ENCODE measurements around the gene CARM1.

DNA sequence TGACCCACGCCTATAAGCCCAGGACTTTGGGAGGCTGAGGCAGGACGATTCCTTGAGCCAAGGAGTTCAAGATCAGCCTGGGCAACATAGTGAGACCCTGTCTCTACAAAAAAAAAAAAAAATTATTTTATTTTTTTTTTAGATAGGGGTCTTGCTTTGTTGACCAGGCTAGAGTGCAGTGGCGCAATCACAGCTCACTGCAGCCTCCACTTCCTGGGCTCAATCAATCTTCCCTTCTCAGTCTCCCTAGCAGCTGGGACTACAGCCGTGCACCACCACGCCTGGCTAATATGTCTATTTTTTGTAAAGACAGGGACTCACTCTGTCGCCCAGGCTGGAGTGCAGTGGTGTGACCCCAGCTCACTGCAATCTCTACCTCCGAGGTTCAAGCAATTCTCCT is 18.4 kb upstream of the CARM1 start:
- TF ChIP-seq, protein P1, sequence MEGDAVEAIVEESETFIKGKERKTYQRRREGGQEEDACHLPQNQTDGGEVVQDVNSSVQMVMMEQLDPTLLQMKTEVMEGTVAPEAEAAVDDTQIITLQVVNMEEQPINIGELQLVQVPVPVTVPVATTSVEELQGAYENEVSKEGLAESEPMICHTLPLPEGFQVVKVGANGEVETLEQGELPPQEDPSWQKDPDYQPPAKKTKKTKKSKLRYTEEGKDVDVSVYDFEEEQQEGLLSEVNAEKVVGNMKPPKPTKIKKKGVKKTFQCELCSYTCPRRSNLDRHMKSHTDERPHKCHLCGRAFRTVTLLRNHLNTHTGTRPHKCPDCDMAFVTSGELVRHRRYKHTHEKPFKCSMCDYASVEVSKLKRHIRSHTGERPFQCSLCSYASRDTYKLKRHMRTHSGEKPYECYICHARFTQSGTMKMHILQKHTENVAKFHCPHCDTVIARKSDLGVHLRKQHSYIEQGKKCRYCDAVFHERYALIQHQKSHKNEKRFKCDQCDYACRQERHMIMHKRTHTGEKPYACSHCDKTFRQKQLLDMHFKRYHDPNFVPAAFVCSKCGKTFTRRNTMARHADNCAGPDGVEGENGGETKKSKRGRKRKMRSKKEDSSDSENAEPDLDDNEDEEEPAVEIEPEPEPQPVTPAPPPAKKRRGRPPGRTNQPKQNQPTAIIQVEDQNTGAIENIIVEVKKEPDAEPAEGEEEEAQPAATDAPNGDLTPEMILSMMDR (conservative IDR thresholded peaks at IDR 0.05; ENCODE audit: low read depth in 2 of 2) = no peak
- TF ChIP-seq EZH2 (IDR thresholded peaks at IDR 0.05; ENCODE audit: low read depth, unreplicated experiment) (no peak), POLR2AphosphoS5 (IDR thresholded peaks at IDR 0.05; ENCODE audit: low read depth) (no peak), JUNB (IDR thresholded peaks at IDR 0.05; ENCODE audit: unreplicated experiment) (no peak), ZNF331 (CRISPR knock-in tag; IDR thresholded peaks at IDR 0.05; ENCODE audit: low read depth) (no peak)
- TF ChIP-seq, protein P2, sequence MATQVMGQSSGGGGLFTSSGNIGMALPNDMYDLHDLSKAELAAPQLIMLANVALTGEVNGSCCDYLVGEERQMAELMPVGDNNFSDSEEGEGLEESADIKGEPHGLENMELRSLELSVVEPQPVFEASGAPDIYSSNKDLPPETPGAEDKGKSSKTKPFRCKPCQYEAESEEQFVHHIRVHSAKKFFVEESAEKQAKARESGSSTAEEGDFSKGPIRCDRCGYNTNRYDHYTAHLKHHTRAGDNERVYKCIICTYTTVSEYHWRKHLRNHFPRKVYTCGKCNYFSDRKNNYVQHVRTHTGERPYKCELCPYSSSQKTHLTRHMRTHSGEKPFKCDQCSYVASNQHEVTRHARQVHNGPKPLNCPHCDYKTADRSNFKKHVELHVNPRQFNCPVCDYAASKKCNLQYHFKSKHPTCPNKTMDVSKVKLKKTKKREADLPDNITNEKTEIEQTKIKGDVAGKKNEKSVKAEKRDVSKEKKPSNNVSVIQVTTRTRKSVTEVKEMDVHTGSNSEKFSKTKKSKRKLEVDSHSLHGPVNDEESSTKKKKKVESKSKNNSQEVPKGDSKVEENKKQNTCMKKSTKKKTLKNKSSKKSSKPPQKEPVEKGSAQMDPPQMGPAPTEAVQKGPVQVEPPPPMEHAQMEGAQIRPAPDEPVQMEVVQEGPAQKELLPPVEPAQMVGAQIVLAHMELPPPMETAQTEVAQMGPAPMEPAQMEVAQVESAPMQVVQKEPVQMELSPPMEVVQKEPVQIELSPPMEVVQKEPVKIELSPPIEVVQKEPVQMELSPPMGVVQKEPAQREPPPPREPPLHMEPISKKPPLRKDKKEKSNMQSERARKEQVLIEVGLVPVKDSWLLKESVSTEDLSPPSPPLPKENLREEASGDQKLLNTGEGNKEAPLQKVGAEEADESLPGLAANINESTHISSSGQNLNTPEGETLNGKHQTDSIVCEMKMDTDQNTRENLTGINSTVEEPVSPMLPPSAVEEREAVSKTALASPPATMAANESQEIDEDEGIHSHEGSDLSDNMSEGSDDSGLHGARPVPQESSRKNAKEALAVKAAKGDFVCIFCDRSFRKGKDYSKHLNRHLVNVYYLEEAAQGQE (IDR thresholded peaks at IDR 0.05; ENCODE audit: unreplicated experiment) = no peak
